Measurements from ENCODE around the gene RAB33A. TPM values are rescaled to one million over a fixed set of nuclear protein-coding genes. Genes with fewer than 3 reads are reported as not detected.

The RAB33A gene
- total and polyA plus RNA-seq, 9 of the 15 experiments (the other 6 are each of a cell fraction or from before 2014, with no cell fraction given): 0.04 to 0.20 (median 0.06) TPM; not detected in 4

- H2AFZ ChIP-seq (ENCODE audit: low read depth, low read length): no peak overlapping the region
- in situ Hi-C loops (cut with MboI): no loop called here
- H3K4me3 ChIP-seq: no peak overlapping the region
- H3K4me2 ChIP-seq (ENCODE audit: insufficient read depth, low read length): no peak overlapping the region
- H3K9ac ChIP-seq (ENCODE audit: insufficient read depth in 1 of 2, low read depth in 2 of 2, low read length in 2 of 2): no peak overlapping the region
- H3K36me3 ChIP-seq (ENCODE audit: control insufficient read depth, insufficient read depth, low read length): peaks cover 20% of the 10 kb centered on the region; the same call in 1 of the 3 replicates
- no peaks in the 10 kb centered on the region for H3K9me3 ChIP-seq (replicated peaks; ENCODE audit: control insufficient read depth, insufficient read depth, low read depth, low read length)
- TF ChIP-seq ASH1L (IDR thresholded peaks at IDR 0.05; ENCODE audit: borderline replicate concordance, low read depth, partially characterized antibody): no peak
- TF ChIP-seq ZBTB8A (IDR thresholded peaks at IDR 0.05; ENCODE audit: partially characterized antibody): no peak
- no peak for TF ChIP-seq MXI1 (IDR thresholded peaks at IDR 0.05; ENCODE audit: low read depth, low read length)
- no peak for TF ChIP-seq SNRNP70 (optimal IDR thresholded peaks at IDR 0.05; ENCODE audit: low read depth, low read length)
- no peak for TF ChIP-seq CHD7 (IDR thresholded peaks at IDR 0.05; ENCODE audit: low read depth, low read length)
- TF ChIP-seq TFAM (CRISPR knock-in tag; conservative IDR thresholded peaks at IDR 0.05): no peak
- TF ChIP-seq JUND (IDR thresholded peaks at IDR 0.05; ENCODE audit: borderline replicate concordance, low read depth, low read length): no peak
- no peak for TF ChIP-seq JUND (tag; IDR thresholded peaks at IDR 0.05; ENCODE audit: borderline replicate concordance, low read depth, low read length)
- no peak for TF ChIP-seq POLR2AphosphoS2 (IDR thresholded peaks at IDR 0.05; ENCODE audit: low read length)
- TF ChIP-seq RB1 (IDR thresholded peaks at IDR 0.05; ENCODE audit: low read depth): no peak
- TF ChIP-seq ZNF507 (tag; conservative IDR thresholded peaks at IDR 0.05): no peak
- no peak for TF ChIP-seq BRF1 (IDR thresholded peaks at IDR 0.05; ENCODE audit: borderline replicate concordance, extremely low read depth, insufficient read length)
- TF ChIP-seq ZNF561 (CRISPR knock-in tag; conservative IDR thresholded peaks at IDR 0.05): no peak
- ChIA-PET CTCF (ENCODE audit: low intra/inter-chr PET ratio) (no interaction called here), POLR2A (interaction anchor here (0.6 kb wide), 1 partner anchor 1801 kb away, joined by 3 read pairs; no protein-coding TSS in a partner anchor)
- 0% methylated on average over 1 of the region's 1 CpG for WGBS (ENCODE audit: insufficient coverage, low coverage, missing lambda C conversion rate)
- no peak for ATAC-seq
- FAIRE-seq: no peak
- H3K79me2 ChIP-seq (ENCODE audit: control insufficient read depth, insufficient read depth, low read length): no peaks in the 10 kb centered on the region
- intact Hi-C loops (cut with micrococcal nuclease): no loop called here
- no peaks in the 10 kb centered on the region; a peak in 1 of 5 replicates for H3K4me1 ChIP-seq (replicated peaks in 1 of 2; ENCODE audit: control insufficient read depth in 2 of 2, insufficient read depth in 2 of 2, low read length in 2 of 2)
- no peaks in the 10 kb centered on the region for H3K27me3 ChIP-seq (ENCODE audit: control insufficient read depth in 2 of 2, insufficient read depth in 2 of 2, low read length in 2 of 2)
- H3K27ac ChIP-seq (ENCODE audit: extremely low read depth, low read depth, low read length): no peak overlapping the region
- no peaks in the 10 kb centered on the region for H4K20me1 ChIP-seq (replicated peaks; ENCODE audit: control insufficient read depth, insufficient read depth, low read length)
- no peaks in the 10 kb centered on the region for H3K9me1 ChIP-seq (ENCODE audit: control insufficient read depth, insufficient read depth, low read length)
- no peak for DNase-seq (ENCODE audit: extremely low read depth in 1 of 4, low spot score in 3 of 4)
- no TSS peak for BruUV-seq (replicated peaks)
These were observed 32.9 kb downstream of the RAB33A start for GRCh38 chrX:130204647-130205046.

All from K562 (cell line).